Peyer's patch (tissue), 4 donors: ENCODE results near the gene ZNF740.

ENCODE experiments used
- CTCF ChIP-seq, 6 experiments: fragments of 450-650 bp in 4 of 6; fragments of 200-600 bp in 2 of 6; sonication (generic) in 1 of 6; IDR thresholded peaks; one replicate each; pipeline ENCODE4 v1.5.1; 2017 to 2019; ENCODE audit warnings: antibody characterized with exemption in 6 of 6, mild to moderate bottlenecking in 3 of 6, moderate library complexity in 1 of 6
- POLR2A ChIP-seq, 2 donors: fragments of 450-650 bp; IDR thresholded peaks; one replicate each; pipeline ENCODE4 v1.5.1; 2017; ENCODE audit warnings: antibody characterized with exemption in 2 of 2, mild to moderate bottlenecking in 2 of 2, moderate library complexity in 2 of 2

GRCh38 chr12:53151039-53151438, 29.5 kb upstream of the ZNF740 start:
- TF ChIP-seq POLR2A (IDR thresholded peaks at IDR 0.05) (no peak), CTCF (IDR thresholded peaks at IDR 0.05) (no peak)
